Transverse colon (tissue), 4 donors: ENCODE data around the gene CDCA3.

ENCODE experiments used
- CTCF ChIP-seq, 5 experiments: fragments of 200-600 bp in 3 of 5; fragments of 450-650 bp in 2 of 5; sonication (generic) in 3 of 5; IDR thresholded peaks; 1 replicate in 2 of 5; 2 replicates in 3 of 5; pipeline ENCODE4 v1.5.1; 2016 to 2017; ENCODE audit warnings: antibody characterized with exemption in 5 of 5, inconsistent platforms in 3 of 5, mild to moderate bottlenecking in 2 of 5, moderate library complexity in 1 of 5
- POLR2AphosphoS5 ChIP-seq, 3 donors: sonication (generic); formaldehyde crosslinking; IDR thresholded peaks; one replicate each; pipeline ENCODE4 v1.6.1; 2016; ENCODE audit warnings: antibody characterized with exemption in 3 of 3

GRCh38 chr12:6836851-6837250, 14.2 kb downstream of the CDCA3 start:
- TF ChIP-seq CTCF (IDR thresholded peaks at IDR 0.05) (no peak), POLR2AphosphoS5 (IDR thresholded peaks at IDR 0.05) (no peak)
